CD14-positive monocyte (primary cell): Measurements from ENCODE around the gene MECR. TPM values are rescaled to one million over a fixed set of nuclear protein-coding genes. Genes with fewer than 3 reads are reported as not detected.

Source experiments
- DNase-seq, 3 donors: peaks; one replicate each; pipeline ENCODE4 v3.0.0-alpha.2; 2011 to 2022
- H2AFZ ChIP-seq: 2 replicates; pipeline ENCODE4 v1.6.0; 2012; ENCODE audit warnings: mild to moderate bottlenecking, low read depth, low read length, inconsistent platforms; ENCODE audit not compliant: insufficient read depth, poor library complexity, severe bottlenecking
- H3K27ac ChIP-seq, 2 donors: 1 replicate in 1 of 2; 2 replicates in 1 of 2; pipeline ENCODE4 v1.5.1; 2012 to 2013; ENCODE audit warnings: low read length in 2 of 2, control low read depth in 1 of 2, inconsistent platforms in 1 of 2, low read depth in 1 of 2, mild to moderate bottlenecking in 1 of 2
- H3K27me3 ChIP-seq, 2 donors: one replicate each; pipeline versions ENCODE4 v1.6.0 to v1.6.1; 2011 to 2013; ENCODE audit warnings: low read length in 2 of 2; ENCODE audit not compliant: control insufficient read depth in 2 of 2, insufficient read depth in 2 of 2
- H3K36me3 ChIP-seq, 2 donors: replicated peaks in 1 of 2; 1 replicate in 1 of 2; 2 replicates in 1 of 2; pipeline versions ENCODE4 v1.5.1 to v1.6.1; 2012 to 2013; ENCODE audit warnings: low read length in 2 of 2, control low read depth in 1 of 2, inconsistent platforms in 1 of 2, mild to moderate bottlenecking in 1 of 2; ENCODE audit not compliant: insufficient read depth in 2 of 2, control insufficient read depth in 1 of 2
- H3K4me1 ChIP-seq, 2 donors: 1 replicate in 1 of 2; 2 replicates in 1 of 2; pipeline versions ENCODE4 v1.5.1 to v1.6.1; 2012 to 2013; ENCODE audit warnings: low read length in 2 of 2, control low read depth in 1 of 2, inconsistent platforms in 1 of 2, mild to moderate bottlenecking in 1 of 2, moderate library complexity in 1 of 2; ENCODE audit not compliant: insufficient read depth in 2 of 2, control insufficient read depth in 1 of 2
- H3K4me2 ChIP-seq: replicated peaks from 2 replicates; pipeline ENCODE3; 2012; ENCODE audit warnings: low read length, moderate library complexity, mild to moderate bottlenecking; ENCODE audit not compliant: poor library complexity, severe bottlenecking; ENCODE audit errors: extremely low read depth
- H3K4me3 ChIP-seq, 3 experiments: fragments of 200-600 bp in 1 of 3; sonication (generic) in 1 of 3; replicated peaks in 1 of 3; 1 replicate in 2 of 3; 2 replicates in 1 of 3; pipeline ENCODE4 v1.5.1; 2011 to 2013; ENCODE audit warnings: low read length in 3 of 3, mild to moderate bottlenecking in 3 of 3, control low read depth in 2 of 3, low read depth in 2 of 3, inconsistent platforms in 1 of 3, moderate library complexity in 1 of 3
- H3K79me2 ChIP-seq: 2 replicates; pipeline ENCODE4 v1.6.0; 2012; ENCODE audit warnings: mild to moderate bottlenecking, control low read depth, inconsistent platforms, low read length, moderate library complexity; ENCODE audit not compliant: insufficient read depth
- H3K9ac ChIP-seq: 2 replicates; pipeline ENCODE4 v1.6.0; 2017; ENCODE audit warnings: low read length, mild to moderate bottlenecking; ENCODE audit not compliant: insufficient read depth, poor library complexity, severe bottlenecking
- H3K9me3 ChIP-seq, 2 donors: replicated peaks in 1 of 2; 1 replicate in 1 of 2; 2 replicates in 1 of 2; pipeline versions ENCODE4 v1.5.1 to v1.6.1; 2012 to 2013; ENCODE audit warnings: low read length in 2 of 2, control low read depth in 1 of 2; ENCODE audit not compliant: control insufficient read depth in 1 of 2, insufficient read depth in 1 of 2
- H4K20me1 ChIP-seq: 2 replicates; pipeline ENCODE4 v1.6.0; 2012; ENCODE audit warnings: mild to moderate bottlenecking, low read length, control low read depth, moderate library complexity; ENCODE audit not compliant: insufficient read depth
- H3K27ac Mint-ChIP-seq, 7 donors: one replicate each; pipeline ENCODE4 v1.8.0; 2020; ENCODE audit warnings: mild to moderate bottlenecking in 7 of 7, mixed read lengths in 7 of 7, moderate library complexity in 6 of 7, inconsistent platforms in 2 of 7
- H3K27me3 Mint-ChIP-seq, 3 donors: one replicate each; pipeline ENCODE4 v1.8.0; 2021 to 2022; ENCODE audit warnings: low read depth in 3 of 3, mild to moderate bottlenecking in 3 of 3, mixed read lengths in 3 of 3, moderate library complexity in 3 of 3, inconsistent platforms in 1 of 3
- H3K36me3 Mint-ChIP-seq, 2 donors: one replicate each; pipeline ENCODE4 v1.8.0; 2020; ENCODE audit warnings: mixed read lengths in 2 of 2, inconsistent platforms in 1 of 2, mild to moderate bottlenecking in 1 of 2
- H3K4me1 Mint-ChIP-seq: one replicate; pipeline ENCODE4 v1.8.0; 2020; ENCODE audit warnings: mild to moderate bottlenecking, mixed read lengths
- H3K4me3 Mint-ChIP-seq, 2 donors: one replicate each; pipeline ENCODE4 v1.8.0; 2020; ENCODE audit warnings: mild to moderate bottlenecking in 2 of 2, mixed read lengths in 2 of 2, moderate library complexity in 1 of 2
- H3K9me3 Mint-ChIP-seq, 7 donors: one replicate each; pipeline ENCODE4 v1.8.0; 2020 to 2022; ENCODE audit warnings: mixed read lengths in 7 of 7, mild to moderate bottlenecking in 6 of 7, moderate library complexity in 6 of 7, inconsistent platforms in 2 of 7
- CTCF ChIP-seq: fragments of 200-600 bp; IDR thresholded peaks from one replicate; pipeline ENCODE4 v1.8.0; 2022; ENCODE audit warnings: antibody characterized with exemption, mild to moderate bottlenecking
- WGBS: methylation state at CpG from one replicate; pipeline ENCODE4 v1.1.5; 2013; ENCODE audit warnings: missing lambda C conversion rate; ENCODE audit not compliant: insufficient coverage; 5-methylcytosine and 5-hydroxymethylcytosine counted together
- intact Hi-C, 2 donors: fragments of 100-400 bp; cut with micrococcal nuclease; formaldehyde crosslinking; loops; one replicate each; pipeline versions ENCODE4 v1.15.0 to v1.15.1; 2023
- polyA plus RNA-seq, 3 donors: library from polyadenylated mRNA; depleted of rRNA in 1 of 3; unstranded in 2 of 3; stranded (reverse) in 1 of 3; fragments of 300-500 nt in 2 of 3; fragments of >200 nt in 1 of 3; fragmentation: Illumina TruSeq in 2 of 3; gene quantifications; 1 replicate in 2 of 3; 2 replicates in 1 of 3; pipeline ENCODE4 v1.2.3, GENCODE V29; 2012 to 2021

MECR gene
- polyA plus RNA-seq, 3 donors, result 6.3 to 8.5 (median 7.5) TPM

- H3K27me3 Mint-ChIP-seq, result no peaks in the 10 kb centered on the region
- no peaks in the 10 kb centered on the region for H3K27me3 ChIP-seq
- H3K4me2 ChIP-seq, result no peak overlapping the region
- H3K4me1 Mint-ChIP-seq, result peaks cover 20% of the 10 kb centered on the region
- H3K79me2 ChIP-seq, result no peaks in the 10 kb centered on the region
- H3K9me3 ChIP-seq, result no peaks in the 10 kb centered on the region
- H3K27ac ChIP-seq, result peak overlapping the region; percentile 57 to 76
- H3K4me1 ChIP-seq, result peaks cover 19 to 22% of the 10 kb centered on the region in 2 donors
- H3K27ac Mint-ChIP-seq, result peak overlapping the region; percentile 76 to 95 (median 84)
- no peak for TF ChIP-seq CTCF
- H4K20me1 ChIP-seq, result no peaks in the 10 kb centered on the region
- H3K36me3 ChIP-seq, result peaks cover 14 to 34% of the 10 kb centered on the region in 2 donors
- WGBS, result 49% methylated on average over 6 of the region's 6 CpGs
- DNase-seq, result peak in 1 of 3 donors; percentile 3
- H3K4me3 ChIP-seq, result no peak overlapping the region
- intact Hi-C loops, result loop anchor here (2.0 to 10.0 kb wide), 3 partner anchors 19 to 417 kb away; no protein-coding TSS in a partner anchor
- no peaks in the 10 kb centered on the region for H3K9me3 Mint-ChIP-seq
- H2AFZ ChIP-seq, result peak overlapping the region; percentile 64
- peaks cover 27 to 41% of the 10 kb centered on the region in 2 donors for H3K36me3 Mint-ChIP-seq
- no peak overlapping the region for H3K9ac ChIP-seq
- H3K4me3 Mint-ChIP-seq, result no peak overlapping the region
These were observed 29.1 kb downstream of the MECR start for GRCh38 chr1:29201595-29202051.

DNA sequence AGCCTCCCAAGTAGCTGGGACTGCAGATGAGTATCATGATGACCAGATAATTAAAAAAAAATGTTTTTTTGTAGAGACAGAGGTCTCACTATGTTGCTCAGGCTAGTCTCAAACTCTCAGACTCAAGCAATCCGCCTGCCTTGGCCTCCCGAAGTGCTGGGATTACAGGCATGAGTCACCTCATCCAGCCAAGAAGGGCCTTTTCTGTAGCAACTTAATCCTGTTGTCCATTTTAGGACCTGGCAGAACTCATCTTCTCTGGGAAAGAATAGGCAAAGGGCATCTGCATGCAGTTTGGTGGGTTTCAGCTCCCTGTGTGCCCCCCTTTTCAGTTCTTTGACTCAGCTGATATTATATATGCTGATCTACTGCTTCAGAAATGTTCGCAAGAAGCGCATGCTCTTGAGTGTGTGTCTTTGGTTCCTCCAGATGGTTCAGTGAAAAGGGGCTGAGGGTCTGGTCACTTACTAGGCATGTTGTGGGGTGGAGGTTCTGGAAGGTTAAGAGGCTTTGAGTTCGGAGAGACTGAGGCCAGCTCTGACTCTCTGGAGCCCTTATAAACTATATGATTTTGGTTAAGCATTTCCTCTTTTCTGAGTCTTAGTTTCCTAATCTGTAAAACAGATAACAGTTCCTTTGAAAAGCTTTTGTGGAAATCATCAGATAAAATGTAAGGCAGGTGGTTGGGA is 29.7 kb downstream of the MECR start:
- no peak for DNase-seq
- intact Hi-C loops, result loop anchor here in 1 of 2 donors (10.0 kb wide), 1 partner anchor 416 kb away; no protein-coding TSS in a partner anchor
- Histone ChIP-seq H3K4me2 (no peak overlapping the region), H2AFZ (peak overlapping the region; percentile 64), H3K27ac (peak overlapping the region; percentile 57 to 76), H3K9ac (no peak overlapping the region), H3K27me3 (no peaks in the 10 kb centered on the region), H4K20me1 (no peaks in the 10 kb centered on the region), H3K4me3 (no peak overlapping the region), H3K79me2 (no peaks in the 10 kb centered on the region), H3K4me1 (peaks cover 19 to 22% of the 10 kb centered on the region in 2 donors), H3K36me3 (peaks cover 13 to 28% of the 10 kb centered on the region in 2 donors), H3K9me3 (no peaks in the 10 kb centered on the region)
- WGBS, result 100% methylated on average over 1 of the region's 5 CpGs
- no peaks in the 10 kb centered on the region for H3K9me3 Mint-ChIP-seq
- peaks cover 26 to 36% of the 10 kb centered on the region in 2 donors for H3K36me3 Mint-ChIP-seq
- H3K4me3 Mint-ChIP-seq, result no peak overlapping the region
- peaks cover 20% of the 10 kb centered on the region for H3K4me1 Mint-ChIP-seq
- H3K27me3 Mint-ChIP-seq, result no peaks in the 10 kb centered on the region
- H3K27ac Mint-ChIP-seq, result peak overlapping the region in 6 of 7 donors; percentile 62 to 95 (median 74)
- TF ChIP-seq CTCF, result no peak
